SK-N-SH (cell line): Measurements from ENCODE around the gene RAB3A. TPM values are rescaled to one million over a fixed set of nuclear protein-coding genes. Genes with fewer than 3 reads are reported as not detected.

Experiments used
- CTCF ChIA-PET: fragments of 300-600, 350-600 bp; formaldehyde crosslinking; extraction: SDS; loops from one replicate; lab custom pipeline; 2021; lab: Yijun Ruan, JAX
- POLR2A ChIA-PET: fragments of 350-600 bp; sonication (Branson Sonifier 250); formaldehyde crosslinking; extraction: SDS; loops from one replicate; lab custom pipeline; 2020; ENCODE audit warnings: antibody characterized with exemption, inconsistent platforms; lab: Yijun Ruan, JAX
- DNase-seq: peaks from one replicate; pipeline ENCODE4 v3.0.0; 2012
- H2AFZ ChIP-seq: fragments of 200-600 bp; sonication (generic); 2 replicates; pipeline ENCODE4 v1.8.1; 2016; ENCODE audit warnings: antibody characterized with exemption, mild to moderate bottlenecking, low read depth
- H3F3A ChIP-seq: fragments of 200-600 bp; sonication (generic); replicated peaks from 2 replicates; pipeline ENCODE3; 2016; ENCODE audit warnings: antibody characterized with exemption, mild to moderate bottlenecking; ENCODE audit not compliant: insufficient read depth
- H3K27ac ChIP-seq, 2 experiments: fragments of 200-500 bp in 1 of 2; fragments of 200-600 bp in 1 of 2; sonication (Bioruptor generic) in 1 of 2; sonication (generic), shearing (Covaris generic) in 1 of 2; 2 replicates each; pipeline versions ENCODE4 v1.5.1 to v1.6.1; 2014 to 2016; ENCODE audit warnings: low read depth in 2 of 2, inconsistent platforms in 1 of 2, low read length in 1 of 2, mild to moderate bottlenecking in 1 of 2, mixed read lengths in 1 of 2
- H3K27me3 ChIP-seq: fragments of 200-600 bp; sonication (generic), shearing (Covaris generic); 2 replicates; pipeline ENCODE4 v1.6.1; 2016; ENCODE audit warnings: mixed run types; ENCODE audit not compliant: insufficient read depth
- H3K36me3 ChIP-seq, 2 experiments: fragments of 200-500 bp in 1 of 2; fragments of 200-600 bp in 1 of 2; sonication (Bioruptor generic) in 1 of 2; sonication (generic) in 1 of 2; replicated peaks in 1 of 2; 2 replicates each; pipeline versions ENCODE3 to v1.5.1; 2014 to 2016; ENCODE audit warnings: low read length in 1 of 2, mild to moderate bottlenecking in 1 of 2; ENCODE audit not compliant: insufficient read depth in 2 of 2, control insufficient read depth in 1 of 2
- H3K4me1 ChIP-seq, 2 experiments: fragments of 200-500 bp in 1 of 2; fragments of 200-600 bp in 1 of 2; sonication (Bioruptor generic) in 1 of 2; sonication (generic), shearing (Covaris generic) in 1 of 2; 2 replicates each; pipeline versions ENCODE4 v1.5.1 to v1.6.1; 2014 to 2016; ENCODE audit warnings: low read depth in 1 of 2, low read length in 1 of 2, mixed run types in 1 of 2; ENCODE audit not compliant: insufficient read depth in 2 of 2, control insufficient read depth in 1 of 2
- H3K4me2 ChIP-seq: fragments of 200-600 bp; sonication (generic), shearing (Covaris generic); 2 replicates; pipeline ENCODE4 v1.6.1; 2017; ENCODE audit warnings: mixed run types
- H3K4me3 ChIP-seq, 2 experiments: fragments of 200-500 bp in 1 of 2; fragments of 200-600 bp in 1 of 2; sonication (Bioruptor generic) in 1 of 2; sonication (generic), shearing (Covaris generic) in 1 of 2; 2 replicates each; pipeline versions ENCODE4 v1.5.1 to v1.8.1; 2014 to 2016; ENCODE audit warnings: low read depth in 2 of 2, inconsistent platforms in 1 of 2, low read length in 1 of 2, mild to moderate bottlenecking in 1 of 2, mixed read lengths in 1 of 2, moderate library complexity in 1 of 2
- H3K79me2 ChIP-seq: fragments of 200-600 bp; sonication (generic); 2 replicates; pipeline ENCODE4 v1.8.1; 2017; ENCODE audit warnings: mild to moderate bottlenecking; ENCODE audit not compliant: insufficient read depth
- H3K9ac ChIP-seq: fragments of 200-600 bp; sonication (generic); 2 replicates; pipeline ENCODE4 v1.6.1; 2017; ENCODE audit warnings: mixed run types
- H3K9me2 ChIP-seq: fragments of 200-600 bp; sonication (generic); 2 replicates; pipeline ENCODE4 v1.6.1; 2017; ENCODE audit warnings: mixed run types
- H3K9me3 ChIP-seq: fragments of 200-600 bp; sonication (generic); 2 replicates; pipeline ENCODE4 v1.6.1; 2017; ENCODE audit warnings: mixed run types, mild to moderate bottlenecking, moderate library complexity
- H4K20me1 ChIP-seq: fragments of 200-600 bp; sonication (generic); 2 replicates; pipeline ENCODE4 v1.6.1; 2017; ENCODE audit warnings: mild to moderate bottlenecking, mixed run types; ENCODE audit not compliant: insufficient read depth
- CHD2 ChIP-seq: fragments of 150-350 bp; IDR thresholded peaks from 2 replicates; pipeline ENCODE4 v1.6.1; 2018; ENCODE audit warnings: low read length; ENCODE audit not compliant: partially characterized antibody
- ELF1 ChIP-seq: IDR thresholded peaks from 2 replicates; pipeline ENCODE4 v1.4.0; 2012
- FOXJ3 ChIP-seq: sonication (generic); formaldehyde crosslinking; IDR thresholded peaks from 2 replicates; pipeline ENCODE4 v1.5.1; 2020; ENCODE audit warnings: mild to moderate bottlenecking, missing genetic modification reagents
- FOXM1 ChIP-seq: IDR thresholded peaks from 2 replicates; pipeline ENCODE4 v1.4.0; 2012; ENCODE audit warnings: low read depth, mild to moderate bottlenecking
- GABPA ChIP-seq: IDR thresholded peaks from 2 replicates; pipeline ENCODE4 v1.4.0; 2012; ENCODE audit warnings: low read depth, mild to moderate bottlenecking
- MAX ChIP-seq: IDR thresholded peaks from 2 replicates; pipeline ENCODE4 v1.4.0; 2012; ENCODE audit warnings: low read depth
- MXI1 ChIP-seq: IDR thresholded peaks from 2 replicates; pipeline ENCODE4 v1.6.1; 2012; ENCODE audit warnings: mild to moderate bottlenecking, low read depth, low read length, improper control_type of control experiment
- POLR2AphosphoS5 ChIP-seq: IDR thresholded peaks from 2 replicates; pipeline ENCODE4 v1.6.1; 2012; ENCODE audit warnings: low read depth, low read length
- RCOR1 ChIP-seq: fragments of 150-350 bp; IDR thresholded peaks from 2 replicates; pipeline ENCODE4 v1.6.1; 2017; ENCODE audit warnings: antibody characterized with exemption, low read length
- SMC3 ChIP-seq: IDR thresholded peaks from 2 replicates; pipeline ENCODE4 v1.6.1; 2012; ENCODE audit warnings: low read depth, low read length, improper control_type of control experiment
- USF1 ChIP-seq: IDR thresholded peaks from 2 replicates; pipeline ENCODE4 v1.4.0; 2012; ENCODE audit warnings: low read depth, borderline replicate concordance
- ZBTB33 ChIP-seq: IDR thresholded peaks from 2 replicates; pipeline ENCODE4 v1.4.0; 2012; ENCODE audit warnings: low read depth, borderline replicate concordance
- WGBS: methylation state at CpG from one replicate; pipeline ENCODE4 v1.1.6; 2017; ENCODE audit warnings: low lambda C conversion rate; 5-methylcytosine and 5-hydroxymethylcytosine counted together
- polyA plus RNA-seq, 3 experiments: library from polyadenylated mRNA; depleted of rRNA; stranded (reverse); fragments of >200 nt; gene quantifications; 2 replicates each; pipeline ENCODE4 v1.2.3, GENCODE V29; 2012
- TF ChIP-seq, protein P1 (sequence below): fragments of 150-350 bp; IDR thresholded peaks from 2 replicates; pipeline ENCODE4 v1.6.1; 2016; ENCODE audit warnings: mild to moderate bottlenecking, low read depth, low read length
- TF ChIP-seq, protein P2 (sequence below): fragments of 200-600 bp; sonication (generic); IDR thresholded peaks from 2 replicates; pipeline ENCODE4 v1.6.1; 2017; ENCODE audit warnings: antibody characterized with exemption, mild to moderate bottlenecking, moderate library complexity

Gene RAB3A
- polyA plus RNA-seq, 1 of the 3 experiments (the other 2 are of a cell fraction): 9.7 TPM

DNA sequence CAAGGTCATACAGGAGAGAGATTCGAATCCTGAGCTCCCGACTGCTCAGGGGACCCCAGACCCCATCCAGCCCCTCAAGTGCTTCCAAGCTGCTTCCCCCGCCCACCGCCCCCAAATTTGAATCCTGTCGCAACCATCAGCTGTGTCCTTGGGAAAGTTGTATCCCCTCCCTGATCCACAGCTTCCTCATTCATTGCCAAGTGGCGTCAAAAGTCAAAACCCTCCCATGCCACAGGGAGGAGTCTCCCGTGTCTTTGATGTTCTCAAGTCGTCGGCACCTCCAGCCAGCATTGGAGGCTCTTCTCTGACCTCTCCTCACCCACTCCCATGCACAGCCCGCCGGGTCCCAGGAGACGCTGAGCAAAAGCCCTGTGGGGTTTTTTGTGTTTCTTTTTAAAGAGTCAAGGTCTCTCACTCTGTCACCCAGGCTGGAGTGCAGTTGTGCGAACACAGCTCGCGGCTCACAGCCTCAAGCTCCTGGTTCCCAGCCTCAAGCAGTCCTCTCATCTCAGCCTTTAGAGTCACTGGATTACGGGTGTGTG lies 33.1 kb downstream of the RAB3A start:
- no peak overlapping the region for H3K4me2 ChIP-seq
- H3K79me2 ChIP-seq: no peaks in the 10 kb centered on the region
- POLR2A ChIA-PET: interaction anchor here (0.5 to 1.1 kb wide), 2 partner anchors 10 to 13 kb away, joined by 3 to 5 read pairs; no protein-coding TSS in a partner anchor

DNA sequence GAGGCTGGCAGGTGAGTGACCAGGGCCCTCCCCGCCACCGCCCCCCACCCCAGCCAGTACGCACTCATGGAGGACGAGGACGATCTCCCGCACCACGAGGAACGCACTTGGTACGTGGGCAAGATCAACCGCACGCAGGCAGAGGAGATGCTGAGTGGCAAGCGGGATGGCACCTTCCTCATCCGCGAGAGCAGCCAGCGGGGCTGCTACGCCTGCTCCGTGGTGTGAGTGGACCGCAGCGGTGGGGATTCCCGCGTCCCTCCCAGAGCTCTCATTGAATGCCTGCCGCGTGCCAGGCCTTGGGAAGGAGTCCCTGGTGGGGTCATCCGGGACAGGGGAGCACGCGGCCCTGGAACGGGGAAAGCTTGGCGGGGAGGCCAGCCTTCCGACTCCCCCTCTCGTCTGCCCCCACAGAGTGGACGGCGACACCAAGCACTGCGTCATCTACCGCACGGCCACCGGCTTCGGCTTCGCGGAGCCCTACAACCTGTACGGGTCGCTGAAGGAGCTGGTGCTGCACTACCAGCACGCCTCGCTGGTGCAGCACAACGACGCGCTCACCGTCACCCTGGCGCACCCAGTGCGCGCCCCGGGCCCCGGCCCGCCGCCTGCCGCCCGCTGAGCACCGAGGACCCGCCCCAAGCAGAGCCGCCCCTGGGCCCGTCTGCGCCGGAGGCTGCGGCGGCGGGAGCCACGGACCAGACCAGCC lies 35.0 kb downstream of the RAB3A start:
- ChIA-PET POLR2A (interaction anchor here (0.6 to 1.7 kb wide), 2 partner anchors 56 to 59 kb away, joined by 3 to 4 read pairs; no protein-coding TSS in a partner anchor), CTCF (interaction anchor here (0.9 to 9.4 kb wide), 15 partner anchors 8 to 162 kb away, joined by 3 to 78 read pairs (median 4); partner anchors contain the start of gene PIK3R2)

More for the DNA sequence above, 33.1 kb downstream of the RAB3A start:
- WGBS: 90% methylated on average over 16 of the region's 16 CpGs
- CTCF ChIA-PET: interaction anchor here (0.7 to 9.4 kb wide), 6 partner anchors 10 to 704 kb away, joined by 3 to 78 read pairs (median 4); partner anchors contain the start of gene PIK3R2
- no peak for TF ChIP-seq FOXM1
- no peak for TF ChIP-seq USF1
- TF ChIP-seq FOXJ3 (CRISPR knock-in tag): no peak
- TF ChIP-seq GABPA: no peak
- no peak for TF ChIP-seq RCOR1
- TF ChIP-seq CHD2: no peak
- Histone ChIP-seq H3K27me3 (no peaks in the 10 kb centered on the region), H3K4me1 (peaks cover 0 to 8% of the 10 kb centered on the region in 2 experiments; a peak in 1 of 4 replicates), H3K36me3 (peaks cover 15 to 16% of the 10 kb centered on the region in 2 experiments), H3K4me3 (no peak overlapping the region), H4K20me1 (no peaks in the 10 kb centered on the region), H3K27ac (no peak overlapping the region), H2AFZ (no peak overlapping the region), H3F3A (peaks cover 9% of the 10 kb centered on the region), H3K9me2 (no peaks in the 10 kb centered on the region), H3K9me3 (no peaks in the 10 kb centered on the region), H3K9ac (no peak overlapping the region)
- DNase-seq: peak; percentile 19

More for the DNA sequence above, 35.0 kb downstream of the RAB3A start:
- Histone ChIP-seq H3K4me2 (no peak overlapping the region), H2AFZ (no peak overlapping the region), H3F3A (peaks cover 13% of the 10 kb centered on the region), H3K79me2 (no peaks in the 10 kb centered on the region), H4K20me1 (no peaks in the 10 kb centered on the region), H3K9me2 (no peaks in the 10 kb centered on the region), H3K4me1 (peaks cover 0 to 4% of the 10 kb centered on the region in 2 experiments; a peak in 1 of 4 replicates), H3K27me3 (no peaks in the 10 kb centered on the region), H3K27ac (no peak overlapping the region), H3K9ac (no peak overlapping the region), H3K36me3 (peaks cover 25 to 26% of the 10 kb centered on the region in 2 experiments), H3K9me3 (no peaks in the 10 kb centered on the region), H3K4me3 (no peak overlapping the region)
- 96% methylated on average over 23 of the region's 66 CpGs for WGBS
- DNase-seq: peak; percentile 29
- TF ChIP-seq POLR2AphosphoS5 (no peak), MAX (no peak), SMC3 (no peak), RCOR1 (no peak), ELF1 (no peak), ZBTB33 (no peak), USF1 (no peak), MXI1 (no peak)
- TF ChIP-seq, protein P1, sequence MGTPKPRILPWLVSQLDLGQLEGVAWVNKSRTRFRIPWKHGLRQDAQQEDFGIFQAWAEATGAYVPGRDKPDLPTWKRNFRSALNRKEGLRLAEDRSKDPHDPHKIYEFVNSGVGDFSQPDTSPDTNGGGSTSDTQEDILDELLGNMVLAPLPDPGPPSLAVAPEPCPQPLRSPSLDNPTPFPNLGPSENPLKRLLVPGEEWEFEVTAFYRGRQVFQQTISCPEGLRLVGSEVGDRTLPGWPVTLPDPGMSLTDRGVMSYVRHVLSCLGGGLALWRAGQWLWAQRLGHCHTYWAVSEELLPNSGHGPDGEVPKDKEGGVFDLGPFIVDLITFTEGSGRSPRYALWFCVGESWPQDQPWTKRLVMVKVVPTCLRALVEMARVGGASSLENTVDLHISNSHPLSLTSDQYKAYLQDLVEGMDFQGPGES: no peak
- TF ChIP-seq, protein P2, sequence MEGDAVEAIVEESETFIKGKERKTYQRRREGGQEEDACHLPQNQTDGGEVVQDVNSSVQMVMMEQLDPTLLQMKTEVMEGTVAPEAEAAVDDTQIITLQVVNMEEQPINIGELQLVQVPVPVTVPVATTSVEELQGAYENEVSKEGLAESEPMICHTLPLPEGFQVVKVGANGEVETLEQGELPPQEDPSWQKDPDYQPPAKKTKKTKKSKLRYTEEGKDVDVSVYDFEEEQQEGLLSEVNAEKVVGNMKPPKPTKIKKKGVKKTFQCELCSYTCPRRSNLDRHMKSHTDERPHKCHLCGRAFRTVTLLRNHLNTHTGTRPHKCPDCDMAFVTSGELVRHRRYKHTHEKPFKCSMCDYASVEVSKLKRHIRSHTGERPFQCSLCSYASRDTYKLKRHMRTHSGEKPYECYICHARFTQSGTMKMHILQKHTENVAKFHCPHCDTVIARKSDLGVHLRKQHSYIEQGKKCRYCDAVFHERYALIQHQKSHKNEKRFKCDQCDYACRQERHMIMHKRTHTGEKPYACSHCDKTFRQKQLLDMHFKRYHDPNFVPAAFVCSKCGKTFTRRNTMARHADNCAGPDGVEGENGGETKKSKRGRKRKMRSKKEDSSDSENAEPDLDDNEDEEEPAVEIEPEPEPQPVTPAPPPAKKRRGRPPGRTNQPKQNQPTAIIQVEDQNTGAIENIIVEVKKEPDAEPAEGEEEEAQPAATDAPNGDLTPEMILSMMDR: no peak
